ENCODE results near the gene RRP8. TPM values are rescaled to one million over a fixed set of nuclear protein-coding genes. Genes with fewer than 3 reads are reported as not detected.

RRP8 gene
- polyA plus RNA-seq, 1 experiment, result 9.9 TPM

DNA sequence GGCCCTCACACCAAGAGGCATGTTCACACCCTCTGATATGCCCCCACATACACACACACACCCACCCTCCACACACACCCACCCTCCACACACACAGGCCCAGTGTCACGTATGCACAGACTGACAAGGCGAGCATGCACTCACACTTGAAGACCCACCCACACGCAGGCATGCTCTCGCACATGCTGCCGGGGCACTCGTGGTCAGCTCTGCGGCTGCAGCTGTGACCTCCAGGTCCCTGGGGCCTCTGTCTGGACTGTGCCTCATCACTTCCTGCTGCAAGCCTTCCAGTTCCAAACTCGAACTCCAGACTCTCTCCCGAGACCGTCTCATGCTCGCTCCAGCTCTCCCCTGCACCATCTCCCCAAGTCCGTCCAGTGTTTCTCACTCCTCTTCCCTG, 42.7 kb upstream of the RRP8 start:
- Histone ChIP-seq H3K4me3 (ENCODE audit: low read depth, low read length) (peak overlapping the region; percentile 10), H3K36me3 (ENCODE audit: control insufficient read depth, insufficient read depth, low read length) (no peaks in the 10 kb centered on the region), H3K27me3 (ENCODE audit: control insufficient read depth, insufficient read depth, low read length) (no peaks in the 10 kb centered on the region)
- ChIA-PET CTCF (interaction anchor here (1.3 to 1.7 kb wide), 3 partner anchors 9 to 34 kb away, joined by 3 to 5 read pairs (median 4); partner anchors contain the start of genes TAF10 and TPP1), POLR2A (interaction anchor here (1.1 kb wide), 1 partner anchor 10 kb away, joined by 5 read pairs; the partner anchor contains the start of gene DCHS1)
- TF ChIP-seq, protein P1, sequence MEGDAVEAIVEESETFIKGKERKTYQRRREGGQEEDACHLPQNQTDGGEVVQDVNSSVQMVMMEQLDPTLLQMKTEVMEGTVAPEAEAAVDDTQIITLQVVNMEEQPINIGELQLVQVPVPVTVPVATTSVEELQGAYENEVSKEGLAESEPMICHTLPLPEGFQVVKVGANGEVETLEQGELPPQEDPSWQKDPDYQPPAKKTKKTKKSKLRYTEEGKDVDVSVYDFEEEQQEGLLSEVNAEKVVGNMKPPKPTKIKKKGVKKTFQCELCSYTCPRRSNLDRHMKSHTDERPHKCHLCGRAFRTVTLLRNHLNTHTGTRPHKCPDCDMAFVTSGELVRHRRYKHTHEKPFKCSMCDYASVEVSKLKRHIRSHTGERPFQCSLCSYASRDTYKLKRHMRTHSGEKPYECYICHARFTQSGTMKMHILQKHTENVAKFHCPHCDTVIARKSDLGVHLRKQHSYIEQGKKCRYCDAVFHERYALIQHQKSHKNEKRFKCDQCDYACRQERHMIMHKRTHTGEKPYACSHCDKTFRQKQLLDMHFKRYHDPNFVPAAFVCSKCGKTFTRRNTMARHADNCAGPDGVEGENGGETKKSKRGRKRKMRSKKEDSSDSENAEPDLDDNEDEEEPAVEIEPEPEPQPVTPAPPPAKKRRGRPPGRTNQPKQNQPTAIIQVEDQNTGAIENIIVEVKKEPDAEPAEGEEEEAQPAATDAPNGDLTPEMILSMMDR (IDR thresholded peaks at IDR 0.05; ENCODE audit: insufficient read depth, low read depth, low read length), result no peak
- peak; percentile 42 for DNase-seq (ENCODE audit: low read depth)

DNA sequence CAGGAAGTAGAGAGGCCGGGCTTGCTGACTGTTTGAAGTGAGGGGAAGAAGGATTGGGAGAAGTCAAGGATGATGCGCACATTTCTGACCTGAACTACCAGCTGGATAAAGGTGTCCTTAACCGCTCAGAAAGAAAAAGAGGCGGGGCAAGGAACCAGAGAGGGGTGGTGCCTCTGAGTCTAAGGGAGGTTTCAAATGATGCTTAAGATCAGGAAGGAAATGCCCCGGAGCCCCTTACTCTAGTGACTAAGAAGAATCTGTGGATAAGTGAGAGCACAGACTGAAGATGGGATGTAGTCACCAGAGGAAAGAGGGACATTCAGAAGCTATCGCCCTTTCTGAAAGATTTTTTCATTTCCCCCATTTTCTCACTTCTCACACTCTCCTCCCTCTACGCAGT, 39.5 kb upstream of the RRP8 start:
- Histone ChIP-seq H3K36me3 (ENCODE audit: control insufficient read depth, insufficient read depth, low read length) (peaks cover 2% of the 10 kb centered on the region; the same call in 1 of the 2 replicates), H3K4me3 (ENCODE audit: low read depth, low read length) (no peak overlapping the region), H3K27me3 (ENCODE audit: control insufficient read depth, insufficient read depth, low read length) (no peaks in the 10 kb centered on the region)
- CTCF ChIA-PET, result interaction anchor here (0.7 kb wide), 1 partner anchor 40 kb away, joined by 3 read pairs; the partner anchor contains the start of gene MRPL17
- TF ChIP-seq, protein P1 (IDR thresholded peaks at IDR 0.05; ENCODE audit: insufficient read depth, low read depth, low read length), result no peak
- DNase-seq (ENCODE audit: low read depth), result no peak
- POLR2A ChIA-PET, result no interaction called here

- H3K36me3 ChIP-seq (ENCODE audit: control insufficient read depth, insufficient read depth, low read length), result peaks cover 2% of the 10 kb centered on the region; the same call in 1 of the 2 replicates
- TF ChIP-seq, protein P1 (IDR thresholded peaks at IDR 0.05; ENCODE audit: insufficient read depth, low read depth, low read length), result no peak
- H3K27me3 ChIP-seq (ENCODE audit: control insufficient read depth, insufficient read depth, low read length), result no peaks in the 10 kb centered on the region
- ChIA-PET CTCF (no interaction called here), POLR2A (no interaction called here)
- no peak overlapping the region for H3K4me3 ChIP-seq (ENCODE audit: low read depth, low read length)
- no peak for DNase-seq (ENCODE audit: low read depth)
Observed at GRCh38 chr11:6640985-6641701, 37.7 kb upstream of the RRP8 start.

DNA sequence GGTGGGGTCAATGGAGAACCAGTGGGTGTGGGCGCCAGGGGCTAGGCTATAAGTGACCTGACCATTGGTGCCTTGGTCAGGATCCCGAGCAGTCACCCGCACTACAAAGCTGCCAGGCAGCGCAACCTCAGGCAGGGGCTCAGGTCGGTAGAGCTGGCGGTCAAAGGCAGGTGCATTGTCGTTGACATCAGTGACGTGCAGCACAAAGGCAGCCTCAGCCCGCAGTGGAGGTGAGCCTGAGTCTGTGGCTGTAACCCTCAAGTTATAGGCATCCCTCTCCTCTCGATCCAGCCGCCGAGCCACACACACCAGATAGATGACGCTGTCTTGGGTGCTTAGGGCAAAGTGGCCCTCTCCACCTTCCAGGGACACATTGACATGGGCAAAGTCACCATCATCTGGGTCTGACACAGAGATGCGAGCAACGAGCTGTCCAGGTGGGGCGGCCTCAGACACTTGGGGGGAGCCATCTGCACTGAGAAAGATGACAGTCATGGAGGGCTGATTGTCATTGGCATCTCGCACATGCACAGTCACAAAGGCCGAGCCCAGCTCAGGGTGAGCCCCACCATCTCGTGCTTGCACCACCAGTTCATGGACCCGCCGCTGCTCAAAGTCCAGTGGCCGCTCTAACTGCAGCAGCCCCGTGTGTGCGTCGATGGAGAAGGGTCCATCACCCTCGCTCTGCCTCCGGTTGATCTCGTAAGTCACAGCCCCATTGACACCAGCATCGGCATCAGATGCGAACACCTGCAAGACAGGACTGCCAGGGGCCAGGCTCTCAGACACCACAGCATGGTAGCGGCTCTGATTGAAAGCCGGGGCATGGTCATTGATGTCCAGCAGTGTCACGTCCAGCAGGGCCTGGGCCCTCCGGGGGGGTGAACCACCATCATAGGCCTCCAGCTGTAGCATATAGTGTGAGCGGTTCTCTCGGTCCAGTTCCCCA, 36.9 kb upstream of the RRP8 start:
- Histone ChIP-seq H3K36me3 (ENCODE audit: control insufficient read depth, insufficient read depth, low read length) (peaks cover 2% of the 10 kb centered on the region; the same call in 1 of the 2 replicates), H3K4me3 (ENCODE audit: low read depth, low read length) (no peak overlapping the region), H3K27me3 (ENCODE audit: control insufficient read depth, insufficient read depth, low read length) (no peaks in the 10 kb centered on the region)
- TF ChIP-seq, protein P1 (IDR thresholded peaks at IDR 0.05; ENCODE audit: insufficient read depth, low read depth, low read length), result no peak
- no peak for DNase-seq (ENCODE audit: low read depth)
- ChIA-PET POLR2A (no interaction called here), CTCF (no interaction called here)

DNA sequence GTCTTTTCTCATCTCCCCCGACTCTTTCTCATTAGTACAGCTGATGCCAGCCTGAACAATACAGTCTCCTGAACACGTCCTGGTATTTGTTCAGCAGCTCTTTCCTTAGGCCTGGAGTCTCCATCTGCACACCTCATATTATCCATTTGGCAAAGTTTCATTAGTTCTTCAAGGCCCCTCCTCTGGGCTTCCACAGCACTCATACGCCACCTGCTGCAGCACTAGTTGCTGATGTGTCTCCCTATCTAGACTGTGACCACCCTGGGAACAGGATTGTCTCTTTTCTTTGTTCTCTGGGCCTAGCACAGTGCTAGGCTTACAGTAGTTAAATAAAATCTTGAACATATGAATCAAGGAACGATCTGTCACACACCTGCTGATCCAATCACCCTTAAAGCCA, 35.0 kb upstream of the RRP8 start:
- CTCF ChIA-PET, result interaction anchor here (0.6 to 1.3 kb wide), 3 partner anchors 33 to 133 kb away, joined by 3 to 4 read pairs (median 3); partner anchors contain the start of gene MRPL17
- Histone ChIP-seq H3K4me3 (ENCODE audit: low read depth, low read length) (no peak overlapping the region), H3K36me3 (ENCODE audit: control insufficient read depth, insufficient read depth, low read length) (peaks cover 2% of the 10 kb centered on the region; the same call in 1 of the 2 replicates), H3K27me3 (ENCODE audit: control insufficient read depth, insufficient read depth, low read length) (no peaks in the 10 kb centered on the region)
- TF ChIP-seq, protein P1 (IDR thresholded peaks at IDR 0.05; ENCODE audit: insufficient read depth, low read depth, low read length), result no peak
- POLR2A ChIA-PET, result interaction anchor here (0.6 kb wide), 1 partner anchor 20 kb away, joined by 4 read pairs; no protein-coding TSS in a partner anchor
- no peak for DNase-seq (ENCODE audit: low read depth)

All from BJ (cell line).